MM.1S (cell line): ENCODE measurements around the gene PREP.

Source experiments
- CTCF ChIP-seq: fragments of 300-600 bp; sonication (generic); IDR thresholded peaks from 2 replicates; pipeline ENCODE4 v1.5.1; 2016; ENCODE audit warnings: antibody characterized with exemption, low read length, mixed read lengths
- EZH2 ChIP-seq: fragments of 300-600 bp; sonication (generic); optimal IDR thresholded peaks from 2 replicates; pipeline ENCODE3; 2017; ENCODE audit warnings: low read depth, mild to moderate bottlenecking, antibody characterized with exemption, low read length, mixed read lengths
- EZH2phosphoT487 ChIP-seq: fragments of 300-600 bp; sonication (generic); IDR thresholded peaks from 2 replicates; pipeline ENCODE4 v1.6.1; 2018; ENCODE audit warnings: antibody characterized with exemption, low read length

- no peak for TF ChIP-seq EZH2
- no peak for TF ChIP-seq CTCF
- no peak for TF ChIP-seq EZH2phosphoT487
These were observed 149.1 kb downstream of the PREP start for GRCh38 chr6:105253787-105254186.
